Liver (tissue), 3 donors: ENCODE results near the gene AVPR1B.

Experiments used
- EGR1 ChIP-seq, 2 donors: IDR thresholded peaks; 2 replicates each; pipeline ENCODE4 v1.6.1; 2016 to 2018; ENCODE audit warnings: antibody characterized with exemption in 2 of 2, low read depth in 2 of 2
- FOXA1 ChIP-seq: IDR thresholded peaks from 2 replicates; pipeline ENCODE4 v1.6.1; 2016; ENCODE audit warnings: antibody characterized with exemption
- GABPA ChIP-seq, 2 donors: IDR thresholded peaks in 1 of 2; conservative IDR thresholded peaks in 1 of 2; 2 replicates each; pipeline ENCODE4 v1.6.1; 2016; ENCODE audit warnings: antibody characterized with exemption in 2 of 2, mild to moderate bottlenecking in 1 of 2, moderate library complexity in 1 of 2
- TAF1 ChIP-seq: conservative IDR thresholded peaks from 2 replicates; pipeline ENCODE4 v1.6.1; 2016; ENCODE audit warnings: antibody characterized with exemption, mild to moderate bottlenecking
- TF ChIP-seq, protein P1 (sequence below): IDR thresholded peaks from 2 replicates; pipeline ENCODE4 v1.6.1; 2016; ENCODE audit warnings: antibody characterized with exemption
- TF ChIP-seq, protein P2 (sequence below): fragments of 150-350 bp; IDR thresholded peaks from 2 replicates; pipeline ENCODE4 v1.5.1; 2017; ENCODE audit warnings: improper control_type of control experiment, low read depth, low read length; ENCODE audit not compliant: missing input control
- donor health status: healthy.
- donor health status: healthy.

DNA sequence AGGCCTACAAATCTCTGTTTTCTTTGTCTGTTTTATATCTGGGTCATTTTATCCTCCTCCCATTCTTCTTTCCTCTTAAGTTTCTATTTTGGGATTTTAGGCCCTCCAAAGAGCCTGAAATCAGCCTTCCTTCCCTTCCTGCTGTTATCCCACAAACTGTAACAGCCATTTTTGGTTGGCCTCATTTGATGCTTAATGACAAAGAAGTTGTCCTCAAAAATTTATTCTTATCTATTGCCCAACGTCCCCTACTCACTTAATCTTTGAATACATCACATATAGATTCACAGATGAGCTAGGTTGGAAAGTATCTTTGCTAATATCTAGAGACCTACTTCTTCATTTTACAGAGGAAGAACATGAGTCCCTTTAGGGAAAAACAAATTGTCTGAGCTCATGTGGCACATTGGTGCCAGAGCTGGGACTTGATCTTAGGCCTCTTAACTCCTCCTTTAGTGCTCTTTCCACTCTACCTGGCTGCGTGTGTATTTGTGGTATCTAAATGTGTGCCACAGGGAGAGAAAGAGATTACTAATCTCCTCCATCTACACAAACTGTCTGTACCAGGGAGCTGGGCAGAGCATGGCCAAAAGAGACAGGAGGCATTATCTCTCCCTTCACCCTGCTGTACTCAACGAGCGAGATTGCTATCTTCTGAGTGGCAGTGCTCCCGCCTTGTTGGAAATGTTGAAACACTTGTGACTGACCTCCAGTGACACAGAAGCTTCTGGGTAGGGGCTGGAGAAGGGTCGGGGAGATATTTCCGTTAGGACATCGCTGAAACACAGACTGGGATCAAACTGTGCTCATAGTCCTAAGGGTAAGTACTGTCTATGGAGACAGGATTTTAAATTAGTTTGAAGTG, 34.1 kb downstream of the AVPR1B start:
- TF ChIP-seq, protein P1, sequence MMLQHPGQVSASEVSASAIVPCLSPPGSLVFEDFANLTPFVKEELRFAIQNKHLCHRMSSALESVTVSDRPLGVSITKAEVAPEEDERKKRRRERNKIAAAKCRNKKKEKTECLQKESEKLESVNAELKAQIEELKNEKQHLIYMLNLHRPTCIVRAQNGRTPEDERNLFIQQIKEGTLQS, result no peak
- TF ChIP-seq, protein P2, sequence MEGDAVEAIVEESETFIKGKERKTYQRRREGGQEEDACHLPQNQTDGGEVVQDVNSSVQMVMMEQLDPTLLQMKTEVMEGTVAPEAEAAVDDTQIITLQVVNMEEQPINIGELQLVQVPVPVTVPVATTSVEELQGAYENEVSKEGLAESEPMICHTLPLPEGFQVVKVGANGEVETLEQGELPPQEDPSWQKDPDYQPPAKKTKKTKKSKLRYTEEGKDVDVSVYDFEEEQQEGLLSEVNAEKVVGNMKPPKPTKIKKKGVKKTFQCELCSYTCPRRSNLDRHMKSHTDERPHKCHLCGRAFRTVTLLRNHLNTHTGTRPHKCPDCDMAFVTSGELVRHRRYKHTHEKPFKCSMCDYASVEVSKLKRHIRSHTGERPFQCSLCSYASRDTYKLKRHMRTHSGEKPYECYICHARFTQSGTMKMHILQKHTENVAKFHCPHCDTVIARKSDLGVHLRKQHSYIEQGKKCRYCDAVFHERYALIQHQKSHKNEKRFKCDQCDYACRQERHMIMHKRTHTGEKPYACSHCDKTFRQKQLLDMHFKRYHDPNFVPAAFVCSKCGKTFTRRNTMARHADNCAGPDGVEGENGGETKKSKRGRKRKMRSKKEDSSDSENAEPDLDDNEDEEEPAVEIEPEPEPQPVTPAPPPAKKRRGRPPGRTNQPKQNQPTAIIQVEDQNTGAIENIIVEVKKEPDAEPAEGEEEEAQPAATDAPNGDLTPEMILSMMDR, result no peak
- TF ChIP-seq TAF1 (no peak), EGR1 (IDR thresholded peaks at IDR 0.05; ENCODE audit: low read depth in 2 of 2) (no peak), GABPA (IDR thresholded peaks at IDR 0.05 in 1 of 2, conservative IDR thresholded peaks at IDR 0.05 in 1 of 2) (no peak), FOXA1 (no peak)
